MCF 10A (cell line): Measurements from ENCODE around the gene PRMT2. TPM values are rescaled to one million over a fixed set of nuclear protein-coding genes. Genes with fewer than 3 reads are reported as not detected.

ENCODE experiments used
- BruUV-seq: library from RNA; stranded (reverse); fragments of 400-500 nt; replicated peaks from 2 replicates; lab custom pipeline; 2021; lab: Mats Ljungman, UMichigan
- CTCF ChIA-PET: fragments of 300-600 bp; sonication (Branson Sonifier 250); formaldehyde crosslinking; extraction: SDS; loops from one replicate; lab custom pipeline; 2021; ENCODE audit warnings: antibody characterized with exemption, inconsistent platforms; lab: Yijun Ruan, JAX
- POLR2A ChIA-PET: fragments of 300-600, 350-650 bp; sonication (Branson Sonifier 250); formaldehyde crosslinking; extraction: SDS; loops from one replicate; lab custom pipeline; 2020; ENCODE audit warnings: antibody characterized with exemption, inconsistent platforms; lab: Yijun Ruan, JAX
- DNase-seq: peaks from one replicate; pipeline ENCODE4 v3.0.0-alpha.2; 2018; ENCODE audit not compliant: unreplicated experiment
- H3K27ac Mint-ChIP-seq: one replicate; pipeline ENCODE4 v1.8.0; 2022; ENCODE audit warnings: mild to moderate bottlenecking, low read depth, mixed read lengths; ENCODE audit not compliant: unreplicated experiment
- H3K27me3 Mint-ChIP-seq: one replicate; pipeline ENCODE4 v1.8.0; 2022; ENCODE audit warnings: mixed read lengths; ENCODE audit not compliant: insufficient read depth, unreplicated experiment
- H3K36me3 Mint-ChIP-seq: one replicate; pipeline ENCODE4 v1.8.0; 2022; ENCODE audit warnings: mild to moderate bottlenecking, moderate library complexity, mixed read lengths; ENCODE audit not compliant: insufficient read depth, unreplicated experiment
- H3K4me1 Mint-ChIP-seq: one replicate; pipeline ENCODE4 v1.8.0; 2022; ENCODE audit warnings: mixed read lengths; ENCODE audit not compliant: insufficient read depth, unreplicated experiment
- H3K4me3 Mint-ChIP-seq: one replicate; pipeline ENCODE4 v1.8.0; 2022; ENCODE audit warnings: mild to moderate bottlenecking, moderate library complexity, mixed read lengths; ENCODE audit not compliant: unreplicated experiment
- H3K9me3 Mint-ChIP-seq: one replicate; pipeline ENCODE4 v1.8.0; 2022; ENCODE audit warnings: mixed read lengths; ENCODE audit not compliant: unreplicated experiment
- intact Hi-C: fragments of 100-400 bp; cut with micrococcal nuclease; formaldehyde crosslinking; loops from 2 replicates; pipeline ENCODE4 v1.14.1; 2022
- total RNA-seq: library from RNA; stranded (reverse); gene quantifications from 2 replicates; pipeline ENCODE4 v1.2.3, GENCODE V29; 2022
- TF ChIP-seq, protein P1 (sequence below): fragments of 200-600 bp; IDR thresholded peaks from one replicate; pipeline ENCODE4 v1.8.0; 2022; ENCODE audit warnings: antibody characterized with exemption, mild to moderate bottlenecking; ENCODE audit not compliant: unreplicated experiment

Gene PRMT2
- total RNA-seq, 1 experiment from 2014 or later: 60.2 TPM

DNA sequence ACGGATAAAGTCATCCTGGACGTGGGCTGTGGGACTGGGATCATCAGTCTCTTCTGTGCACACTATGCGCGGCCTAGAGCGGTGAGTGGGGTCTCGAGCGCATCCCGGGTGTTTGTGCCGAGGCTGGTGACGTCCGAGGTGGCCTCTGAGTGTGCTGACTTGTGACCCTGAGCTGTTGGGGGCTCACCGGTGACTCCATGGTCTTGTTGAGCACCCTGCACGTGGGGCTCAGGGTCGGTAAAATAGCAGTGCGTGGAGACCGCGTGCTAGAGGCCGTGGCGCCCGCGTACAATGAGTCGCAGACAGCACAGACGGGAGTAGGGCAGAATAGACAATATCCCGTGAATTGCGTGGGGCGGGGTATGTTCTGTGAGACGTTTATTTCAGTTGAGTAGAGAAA is 13.1 kb downstream of the PRMT2 start:
- ChIA-PET CTCF (interaction anchor here (0.9 kb wide), 1 partner anchor 9 kb away, joined by 3 read pairs; no protein-coding TSS in a partner anchor), POLR2A (no interaction called here)
- no peaks in the 10 kb centered on the region for H3K9me3 Mint-ChIP-seq
- H3K27me3 Mint-ChIP-seq: no peaks in the 10 kb centered on the region
- peaks cover 97% of the 10 kb centered on the region for H3K36me3 Mint-ChIP-seq
- no peak for DNase-seq
- peaks cover 4% of the 10 kb centered on the region for H3K4me1 Mint-ChIP-seq
- TF ChIP-seq, protein P1, sequence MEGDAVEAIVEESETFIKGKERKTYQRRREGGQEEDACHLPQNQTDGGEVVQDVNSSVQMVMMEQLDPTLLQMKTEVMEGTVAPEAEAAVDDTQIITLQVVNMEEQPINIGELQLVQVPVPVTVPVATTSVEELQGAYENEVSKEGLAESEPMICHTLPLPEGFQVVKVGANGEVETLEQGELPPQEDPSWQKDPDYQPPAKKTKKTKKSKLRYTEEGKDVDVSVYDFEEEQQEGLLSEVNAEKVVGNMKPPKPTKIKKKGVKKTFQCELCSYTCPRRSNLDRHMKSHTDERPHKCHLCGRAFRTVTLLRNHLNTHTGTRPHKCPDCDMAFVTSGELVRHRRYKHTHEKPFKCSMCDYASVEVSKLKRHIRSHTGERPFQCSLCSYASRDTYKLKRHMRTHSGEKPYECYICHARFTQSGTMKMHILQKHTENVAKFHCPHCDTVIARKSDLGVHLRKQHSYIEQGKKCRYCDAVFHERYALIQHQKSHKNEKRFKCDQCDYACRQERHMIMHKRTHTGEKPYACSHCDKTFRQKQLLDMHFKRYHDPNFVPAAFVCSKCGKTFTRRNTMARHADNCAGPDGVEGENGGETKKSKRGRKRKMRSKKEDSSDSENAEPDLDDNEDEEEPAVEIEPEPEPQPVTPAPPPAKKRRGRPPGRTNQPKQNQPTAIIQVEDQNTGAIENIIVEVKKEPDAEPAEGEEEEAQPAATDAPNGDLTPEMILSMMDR: no peak
- H3K4me3 Mint-ChIP-seq: no peak overlapping the region
- BruUV-seq: no TSS peak
- no peak overlapping the region for H3K27ac Mint-ChIP-seq
- intact Hi-C loops: no loop called here

DNA sequence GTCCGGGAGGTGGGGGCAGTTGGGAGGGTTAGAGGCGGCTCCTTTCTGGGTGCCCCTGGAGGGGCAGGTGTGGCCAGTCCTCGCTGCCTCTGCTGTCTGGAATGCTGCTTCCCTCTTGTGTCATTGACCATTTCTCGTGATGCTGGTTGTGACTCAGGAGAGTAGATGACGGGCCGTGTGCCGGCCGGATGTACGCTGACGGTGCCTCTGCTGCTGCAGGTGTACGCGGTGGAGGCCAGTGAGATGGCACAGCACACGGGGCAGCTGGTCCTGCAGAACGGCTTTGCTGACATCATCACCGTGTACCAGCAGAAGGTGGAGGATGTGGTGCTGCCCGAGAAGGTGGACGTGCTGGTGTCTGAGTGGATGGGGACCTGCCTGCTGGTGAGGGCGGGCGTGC is 13.9 kb downstream of the PRMT2 start:
- Mint-ChIP-seq H3K4me1 (peaks cover 4% of the 10 kb centered on the region), H3K4me3 (no peak overlapping the region), H3K36me3 (peaks cover 97% of the 10 kb centered on the region), H3K27me3 (no peaks in the 10 kb centered on the region), H3K9me3 (no peaks in the 10 kb centered on the region), H3K27ac (no peak overlapping the region)
- no TSS peak for BruUV-seq
- POLR2A ChIA-PET: no interaction called here
- DNase-seq: no peak
- CTCF ChIA-PET: interaction anchor here (0.5 kb wide), 1 partner anchor 168 kb away, joined by 4 read pairs; no protein-coding TSS in a partner anchor
- TF ChIP-seq, protein P1: no peak
- intact Hi-C loops: no loop called here

DNA sequence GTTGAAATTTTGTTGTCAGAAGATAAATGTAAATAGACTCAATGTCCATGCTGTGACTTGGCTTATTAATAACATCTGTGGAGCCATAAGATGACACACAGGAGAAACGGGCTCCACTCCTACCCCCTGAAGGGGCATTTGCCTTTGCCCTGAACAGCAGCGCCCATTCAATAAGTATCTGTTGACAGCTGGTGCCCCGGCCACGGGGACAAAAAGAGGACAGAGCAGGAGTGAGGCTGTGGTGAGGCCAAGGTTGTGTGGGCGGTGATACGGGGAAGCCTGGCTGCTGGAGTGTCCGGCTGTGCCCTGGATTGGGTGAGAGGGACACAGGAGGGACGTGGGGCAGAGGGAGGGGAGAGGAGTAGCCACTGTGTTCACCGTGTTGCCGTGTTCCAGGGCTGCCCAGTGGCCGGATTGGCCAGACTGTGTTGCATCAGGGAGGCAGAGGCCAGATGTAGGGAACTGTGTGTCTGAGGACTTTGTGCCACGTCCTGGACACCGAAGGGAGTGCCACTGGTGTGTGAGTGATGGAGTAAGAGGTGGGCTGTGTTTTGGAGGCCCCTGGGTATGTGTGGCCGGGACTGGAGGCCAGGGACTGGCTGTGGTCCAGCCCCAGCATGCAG is 15.1 kb downstream of the PRMT2 start:
- CTCF ChIA-PET: no interaction called here

DNA sequence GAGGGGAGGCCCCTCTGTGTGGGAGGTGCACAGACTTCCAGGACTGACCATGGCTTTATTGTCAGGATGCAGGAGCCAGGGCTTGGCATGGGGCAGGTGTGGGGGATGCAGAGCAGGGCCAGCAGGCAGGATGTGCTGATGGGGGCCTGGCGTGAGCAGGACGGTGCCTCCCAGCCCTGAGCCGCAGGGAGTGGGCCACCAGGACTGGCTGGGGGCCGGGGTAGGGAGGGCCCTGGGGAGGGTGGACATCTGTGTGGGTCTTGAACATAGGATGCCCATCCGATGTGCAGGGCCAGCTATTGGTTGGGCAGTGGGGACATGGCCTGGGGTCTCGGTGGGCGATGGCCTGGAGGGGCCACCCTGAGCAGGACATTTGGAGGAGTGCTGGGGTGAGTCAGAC is 15.6 kb downstream of the PRMT2 start:
- DNase-seq: no peak
- TF ChIP-seq, protein P1: no peak
- Mint-ChIP-seq H3K36me3 (peaks cover 97% of the 10 kb centered on the region), H3K4me3 (no peak overlapping the region), H3K27me3 (no peaks in the 10 kb centered on the region), H3K4me1 (peaks cover 4% of the 10 kb centered on the region), H3K9me3 (peaks cover 9% of the 10 kb centered on the region), H3K27ac (no peak overlapping the region)
- intact Hi-C loops: no loop called here
- POLR2A ChIA-PET: no interaction called here
- no TSS peak for BruUV-seq
- CTCF ChIA-PET: no interaction called here

More for the DNA sequence above, 15.1 kb downstream of the PRMT2 start:
- intact Hi-C loops: no loop called here
- Mint-ChIP-seq H3K27ac (no peak overlapping the region), H3K36me3 (peaks cover 97% of the 10 kb centered on the region), H3K4me1 (peaks cover 4% of the 10 kb centered on the region), H3K27me3 (no peaks in the 10 kb centered on the region), H3K4me3 (no peak overlapping the region), H3K9me3 (peaks cover 4% of the 10 kb centered on the region)
- TF ChIP-seq, protein P1: no peak
- POLR2A ChIA-PET: no interaction called here
- no peak for DNase-seq
- no TSS peak for BruUV-seq
